Activated T-helper 2 cell treated with anti-CD3 and anti-CD28 coated beads, Interferon-gamma antibody, Interleukin-2, Interleukin-4, amounts not matched to agents 10 μg/mL and 5 μg/mL and 100 μg/mL, durations not matched to agents 14 hours and 24 hours and 36 hours (primary cell): ENCODE measurements around the gene GHRHR. TPM values are rescaled to one million over a fixed set of nuclear protein-coding genes. Genes with fewer than 3 reads are reported as not detected.

Experiments used
- DNase-seq: peaks from one replicate; pipeline ENCODE4 v3.0.0; 2021; ENCODE audit warnings: low spot score
- H3K27ac Mint-ChIP-seq: one replicate; pipeline ENCODE4 v1.8.0; 2021; ENCODE audit warnings: mixed read lengths
- H3K27me3 Mint-ChIP-seq: one replicate; pipeline ENCODE4 v1.8.0; 2021; ENCODE audit warnings: low read depth, mixed read lengths
- H3K36me3 Mint-ChIP-seq: one replicate; pipeline ENCODE4 v1.8.0; 2021; ENCODE audit warnings: low read depth, mixed read lengths
- H3K4me1 Mint-ChIP-seq: one replicate; pipeline ENCODE4 v1.8.0; 2021; ENCODE audit warnings: low read depth, mixed read lengths
- H3K4me3 Mint-ChIP-seq: one replicate; pipeline ENCODE4 v1.8.0; 2021; ENCODE audit warnings: low read depth, mild to moderate bottlenecking, moderate library complexity, mixed read lengths
- H3K9me3 Mint-ChIP-seq: one replicate; pipeline ENCODE4 v1.8.0; 2021; ENCODE audit warnings: mixed read lengths
- intact Hi-C: fragments of 100-400 bp; cut with micrococcal nuclease; formaldehyde crosslinking; loops from one replicate; pipeline ENCODE4 v1.15.1; 2023
- total RNA-seq: library from RNA; stranded (reverse); gene quantifications from 2 replicates; pipeline ENCODE4 v1.2.3, GENCODE V29; 2022

The GHRHR gene
- total RNA-seq, 1 donor from 2014 or later = not detected

- intact Hi-C loops = no loop called here
- peaks cover 8% of the 10 kb centered on the region for H3K27me3 Mint-ChIP-seq
- DNase-seq = no peak
- H3K4me3 Mint-ChIP-seq = no peak overlapping the region
- H3K4me1 Mint-ChIP-seq = no peaks in the 10 kb centered on the region
- no peaks in the 10 kb centered on the region for H3K9me3 Mint-ChIP-seq
- H3K27ac Mint-ChIP-seq = no peak overlapping the region
- H3K36me3 Mint-ChIP-seq = no peaks in the 10 kb centered on the region
Measured at GRCh38 chr7:30931929-30932540, 31.7 kb upstream of the GHRHR start.

DNA sequence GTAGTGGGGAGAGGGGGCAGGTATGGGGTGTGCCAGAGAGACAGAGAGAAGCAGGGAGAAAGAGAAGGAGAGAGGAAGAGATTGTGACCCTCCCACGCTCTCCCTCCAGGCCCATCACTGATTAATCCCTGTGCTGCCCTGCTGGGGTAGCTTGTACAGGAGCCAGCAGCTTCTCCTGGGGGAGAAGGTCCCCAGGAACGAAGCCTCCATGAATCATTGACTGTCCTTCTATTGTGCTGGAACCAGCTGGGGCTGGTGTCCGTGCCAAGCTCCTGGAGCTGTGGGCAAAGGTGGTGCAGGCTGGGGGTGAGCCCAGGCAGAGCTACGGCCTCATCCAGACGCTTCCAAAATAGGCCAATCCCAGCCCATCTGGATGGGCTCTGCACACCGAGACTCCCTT, 31.2 kb upstream of the GHRHR start:
- peaks cover 8% of the 10 kb centered on the region for H3K27me3 Mint-ChIP-seq

GRCh38 chr7:30933124-30933974, 30.4 kb upstream of the GHRHR start:
- no peak overlapping the region for H3K27ac Mint-ChIP-seq
- H3K9me3 Mint-ChIP-seq = no peaks in the 10 kb centered on the region
- intact Hi-C loops = no loop called here
- no peaks in the 10 kb centered on the region for H3K4me1 Mint-ChIP-seq
- no peak for DNase-seq
- H3K27me3 Mint-ChIP-seq = peaks cover 9% of the 10 kb centered on the region
- no peak overlapping the region for H3K4me3 Mint-ChIP-seq
- H3K36me3 Mint-ChIP-seq = no peaks in the 10 kb centered on the region

More for the DNA sequence above, 31.2 kb upstream of the GHRHR start:
- H3K36me3 Mint-ChIP-seq = no peaks in the 10 kb centered on the region
- H3K4me3 Mint-ChIP-seq = no peak overlapping the region
- H3K27ac Mint-ChIP-seq = no peak overlapping the region
- peak; percentile 0 for DNase-seq
- H3K9me3 Mint-ChIP-seq = no peaks in the 10 kb centered on the region
- no peaks in the 10 kb centered on the region for H3K4me1 Mint-ChIP-seq
- intact Hi-C loops = no loop called here

DNA sequence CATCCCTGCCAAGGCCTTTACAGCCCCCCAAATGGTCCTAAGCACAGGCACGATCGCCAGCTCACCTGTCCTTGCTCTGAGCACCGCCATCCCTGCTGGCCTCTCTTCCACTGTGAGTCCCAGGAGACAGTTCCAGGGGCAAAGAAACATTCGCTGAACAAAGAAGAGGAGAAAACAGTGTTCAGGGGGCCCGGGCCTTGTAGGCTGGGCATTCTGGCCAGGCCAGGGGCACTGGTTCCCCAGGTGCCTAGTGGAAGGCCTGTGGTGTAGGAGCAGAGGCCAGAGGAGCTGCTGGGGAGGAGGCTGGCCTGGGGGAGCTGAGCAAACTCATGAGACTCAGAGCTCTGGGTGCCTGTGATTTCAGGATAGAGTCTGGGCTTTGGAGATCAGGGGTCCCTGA, 29.5 kb upstream of the GHRHR start:
- Mint-ChIP-seq H3K9me3 (no peaks in the 10 kb centered on the region), H3K27ac (no peak overlapping the region), H3K27me3 (peaks cover 11% of the 10 kb centered on the region), H3K4me3 (no peak overlapping the region), H3K36me3 (no peaks in the 10 kb centered on the region), H3K4me1 (no peaks in the 10 kb centered on the region)
- intact Hi-C loops = no loop called here
- DNase-seq = no peak

GRCh38 chr7:30934732-30935568, 28.8 kb upstream of the GHRHR start:
- Mint-ChIP-seq H3K4me1 (no peaks in the 10 kb centered on the region), H3K9me3 (no peaks in the 10 kb centered on the region), H3K36me3 (no peaks in the 10 kb centered on the region), H3K4me3 (no peak overlapping the region), H3K27ac (no peak overlapping the region), H3K27me3 (peaks cover 15% of the 10 kb centered on the region)
- no peak for DNase-seq
- intact Hi-C loops = no loop called here

- Mint-ChIP-seq H3K4me3 (no peak overlapping the region), H3K4me1 (no peaks in the 10 kb centered on the region), H3K36me3 (no peaks in the 10 kb centered on the region), H3K9me3 (no peaks in the 10 kb centered on the region), H3K27me3 (peaks cover 15% of the 10 kb centered on the region), H3K27ac (no peak overlapping the region)
- no peak for DNase-seq
- intact Hi-C loops = no loop called here
Measured at GRCh38 chr7:30935569-30935877, 28.2 kb upstream of the GHRHR start.

- DNase-seq = no peak
- no peak overlapping the region for H3K27ac Mint-ChIP-seq
- intact Hi-C loops = no loop called here
Measured at GRCh38 chr7:30936650-30937245, 27.0 kb upstream of the GHRHR start.

GRCh38 chr7:30937416-30937815, 26.3 kb upstream of the GHRHR start:
- Mint-ChIP-seq H3K4me3 (no peak overlapping the region), H3K27ac (no peak overlapping the region), H3K4me1 (no peaks in the 10 kb centered on the region), H3K27me3 (peaks cover 25% of the 10 kb centered on the region), H3K9me3 (no peaks in the 10 kb centered on the region), H3K36me3 (no peaks in the 10 kb centered on the region)
- intact Hi-C loops = no loop called here
- no peak for DNase-seq

More at GRCh38 chr7:30936650-30937245, 27.0 kb upstream of the GHRHR start:
- no peaks in the 10 kb centered on the region for H3K9me3 Mint-ChIP-seq
- peaks cover 19% of the 10 kb centered on the region for H3K27me3 Mint-ChIP-seq
- no peaks in the 10 kb centered on the region for H3K36me3 Mint-ChIP-seq
- no peak overlapping the region for H3K4me3 Mint-ChIP-seq
- H3K4me1 Mint-ChIP-seq = no peaks in the 10 kb centered on the region

GRCh38 chr7:30938435-30939316, 25.1 kb upstream of the GHRHR start:
- Mint-ChIP-seq H3K36me3 (no peaks in the 10 kb centered on the region), H3K4me1 (no peaks in the 10 kb centered on the region), H3K27me3 (peaks cover 34% of the 10 kb centered on the region), H3K9me3 (no peaks in the 10 kb centered on the region), H3K27ac (no peak overlapping the region), H3K4me3 (no peak overlapping the region)
- intact Hi-C loops = loop anchor here (1.0 kb wide), 1 partner anchor 36 kb away; no protein-coding TSS in a partner anchor
- DNase-seq = peak; percentile 54

DNA sequence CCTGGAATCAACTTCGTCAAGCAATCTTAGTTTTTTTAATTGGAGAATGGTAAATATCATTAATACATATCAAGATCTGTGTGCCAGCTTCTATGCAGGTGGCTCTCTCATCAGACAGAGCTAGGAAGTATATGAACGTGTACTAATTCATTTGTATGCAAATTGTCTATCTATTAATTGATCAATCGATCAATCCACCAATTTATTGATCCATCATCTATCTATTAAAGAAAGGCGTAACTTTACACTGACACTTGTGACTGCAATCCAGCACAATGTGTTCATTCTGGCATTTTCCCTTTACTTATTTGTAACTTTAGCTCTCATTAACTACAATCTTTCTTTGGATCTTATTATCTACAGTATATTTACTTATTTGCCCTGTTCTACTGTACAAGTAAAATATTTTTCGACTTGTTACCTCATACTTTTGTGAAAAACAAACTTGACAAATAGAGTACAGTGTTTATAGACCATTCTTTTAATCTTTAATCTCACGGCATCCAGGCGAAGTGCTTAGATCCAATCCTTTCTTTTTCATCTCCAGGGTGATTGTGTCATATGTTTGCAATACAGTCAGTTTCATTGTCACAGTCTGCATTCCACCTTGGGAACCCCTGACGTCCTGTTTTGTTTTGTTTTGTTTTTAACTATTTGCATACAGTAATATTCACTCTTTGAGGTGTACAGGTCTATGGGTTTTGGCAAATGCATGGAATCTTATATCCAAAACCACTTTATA, 22.0 kb upstream of the GHRHR start:
- Mint-ChIP-seq H3K36me3 (no peaks in the 10 kb centered on the region), H3K27me3 (peaks cover 35% of the 10 kb centered on the region), H3K9me3 (peaks cover 10% of the 10 kb centered on the region), H3K27ac (no peak overlapping the region), H3K4me1 (no peaks in the 10 kb centered on the region), H3K4me3 (no peak overlapping the region)
- intact Hi-C loops = no loop called here
- DNase-seq = no peak

- no peaks in the 10 kb centered on the region for H3K36me3 Mint-ChIP-seq
- intact Hi-C loops = no loop called here
- H3K4me3 Mint-ChIP-seq = no peak overlapping the region
- DNase-seq = no peak
- H3K27ac Mint-ChIP-seq = no peak overlapping the region
- peaks cover 4% of the 10 kb centered on the region for H3K9me3 Mint-ChIP-seq
- H3K4me1 Mint-ChIP-seq = no peaks in the 10 kb centered on the region
- peaks cover 10% of the 10 kb centered on the region for H3K27me3 Mint-ChIP-seq
Measured at GRCh38 chr7:30950197-30950596, 13.6 kb upstream of the GHRHR start.
